GM23338 (cell line): ENCODE results near the gene TMEM147. TPM values are rescaled to one million over a fixed set of nuclear protein-coding genes. Genes with fewer than 3 reads are reported as not detected.

Source experiments
- ATAC-seq: fragments of 200-7000 bp; cut with Tn5 transposase; 3 replicates; pipeline ENCODE4 v1.9.1; 2020
- DNase-seq: peaks from one replicate; pipeline ENCODE4 v3.0.0-alpha.2; 2015; ENCODE audit warnings: low spot score
- H2AFZ ChIP-seq: fragments of 200-600 bp; sonication (generic); 2 replicates; pipeline ENCODE4 v1.8.0; 2016; ENCODE audit warnings: antibody characterized with exemption, mild to moderate bottlenecking, moderate library complexity
- H3F3A ChIP-seq: fragments of 200-600 bp; sonication (generic); replicated peaks from 2 replicates; pipeline ENCODE4 v1.8.0; 2017; ENCODE audit warnings: antibody characterized with exemption, mixed run types, low read depth
- H3K27ac ChIP-seq: fragments of 200-600 bp; sonication (generic); 2 replicates; pipeline ENCODE4 v1.6.1; 2016; ENCODE audit warnings: low read depth
- H3K27me3 ChIP-seq: fragments of 200-600 bp; sonication (generic); 2 replicates; pipeline ENCODE4 v1.8.0; 2016; ENCODE audit warnings: mild to moderate bottlenecking, mixed run types, moderate library complexity; ENCODE audit not compliant: insufficient read depth
- H3K36me3 ChIP-seq: fragments of 200-600 bp; sonication (generic); 2 replicates; pipeline ENCODE4 v1.8.0; 2016; ENCODE audit warnings: mild to moderate bottlenecking; ENCODE audit not compliant: insufficient read depth
- H3K4me1 ChIP-seq: fragments of 200-600 bp; sonication (generic); 2 replicates; pipeline ENCODE4 v1.8.0; 2016; ENCODE audit warnings: mild to moderate bottlenecking, moderate library complexity; ENCODE audit not compliant: insufficient read depth
- H3K4me2 ChIP-seq: fragments of 200-600 bp; sonication (generic); 2 replicates; pipeline ENCODE4 v1.7.1; 2017; ENCODE audit warnings: mixed run types
- H3K4me3 ChIP-seq: fragments of 200-600 bp; sonication (generic); 2 replicates; pipeline ENCODE4 v1.6.1; 2016; ENCODE audit warnings: mixed run types
- H3K79me2 ChIP-seq: fragments of 200-600 bp; sonication (generic); replicated peaks from 2 replicates; pipeline ENCODE4 v1.8.0; 2017; ENCODE audit warnings: mild to moderate bottlenecking; ENCODE audit not compliant: insufficient read depth
- H3K9me2 ChIP-seq: fragments of 200-600 bp; sonication (generic); 2 replicates; pipeline ENCODE4 v1.8.0; 2017; ENCODE audit not compliant: insufficient read depth
- H4K20me1 ChIP-seq: fragments of 200-600 bp; sonication (generic); replicated peaks from 2 replicates; pipeline ENCODE4 v1.8.0; 2017; ENCODE audit warnings: mild to moderate bottlenecking; ENCODE audit not compliant: insufficient read depth
- H3K27ac Mint-ChIP-seq: 2 replicates; pipeline ENCODE4 v1.8.0; 2020; ENCODE audit warnings: inconsistent platforms, mild to moderate bottlenecking, moderate library complexity, mixed read lengths
- H3K27me3 Mint-ChIP-seq: 3 replicates; pipeline ENCODE4 v1.8.0; 2022; ENCODE audit warnings: low read depth, mild to moderate bottlenecking, moderate library complexity, mixed read lengths, inconsistent platforms; ENCODE audit not compliant: insufficient read depth, poor library complexity
- H3K36me3 Mint-ChIP-seq: 3 replicates; pipeline ENCODE4 v1.8.0; 2021; ENCODE audit warnings: low read depth, mild to moderate bottlenecking, inconsistent platforms, moderate library complexity, mixed read lengths
- H3K4me1 Mint-ChIP-seq: 3 replicates; pipeline ENCODE4 v1.8.0; 2020; ENCODE audit warnings: mild to moderate bottlenecking, inconsistent platforms, mixed read lengths
- H3K4me3 Mint-ChIP-seq: 3 replicates; pipeline ENCODE4 v1.8.0; 2021; ENCODE audit warnings: moderate library complexity, mild to moderate bottlenecking, inconsistent platforms, mixed read lengths
- H3K9me3 Mint-ChIP-seq: 3 replicates; pipeline ENCODE4 v1.8.0; 2020; ENCODE audit warnings: moderate library complexity, mild to moderate bottlenecking, inconsistent platforms, mixed read lengths
- CREB1 ChIP-seq: fragments of 250-450 bp; sonication (Bioruptor Pico); IDR thresholded peaks from 2 replicates; pipeline ENCODE4 v1.5.0; 2020; ENCODE audit warnings: low read depth, mild to moderate bottlenecking, moderate library complexity
- EZH2 ChIP-seq: fragments of 200-600 bp; sonication (generic); IDR thresholded peaks from one replicate; pipeline ENCODE4 v1.8.0; 2017; ENCODE audit warnings: antibody characterized with exemption, mild to moderate bottlenecking, low read depth; ENCODE audit not compliant: unreplicated experiment
- JUNB ChIP-seq: IDR thresholded peaks from one replicate; pipeline ENCODE4 v1.6.1; 2016; ENCODE audit warnings: antibody characterized with exemption; ENCODE audit not compliant: unreplicated experiment
- NANOG ChIP-seq: IDR thresholded peaks from 2 replicates; pipeline ENCODE4 v1.6.1; 2016; ENCODE audit warnings: antibody characterized with exemption, borderline replicate concordance
- POLR2AphosphoS5 ChIP-seq: IDR thresholded peaks from 2 replicates; pipeline ENCODE4 v1.6.1; 2016; ENCODE audit warnings: antibody characterized with exemption, low read depth
- STAT1 ChIP-seq: IDR thresholded peaks from one replicate; pipeline ENCODE4 v1.6.1; 2016; ENCODE audit warnings: antibody characterized with exemption; ENCODE audit not compliant: unreplicated experiment
- polyA plus RNA-seq: library from polyadenylated mRNA; unstranded; fragments of >200 nt; fragmentation: Nextera tagmentation; extraction: Ambion mirVana; gene quantifications from 2 replicates; pipeline ENCODE4 v1.2.1, GENCODE V29; 2016
- total RNA-seq: library from RNA; depleted of rRNA; stranded (reverse); fragments of >200 nt; shearing (Covaris generic); gene quantifications from 2 replicates; pipeline ENCODE4 v1.2.3, GENCODE V29; 2014
- TF ChIP-seq, protein P1 (sequence below): fragments of 250-450 bp; sonication (Bioruptor Pico); IDR thresholded peaks from 2 replicates; pipeline ENCODE4 v1.5.0; 2020; ENCODE audit warnings: mild to moderate bottlenecking, moderate library complexity
- TF ChIP-seq, protein P2 (sequence below), 2 experiments: fragments of 200-600 bp in 1 of 2; sonication (generic) in 1 of 2; conservative IDR thresholded peaks; 2 replicates each; pipeline versions ENCODE4 v1.5.1 to v1.6.1; 2016 to 2017; ENCODE audit warnings: antibody characterized with exemption in 2 of 2, low read depth in 2 of 2, mild to moderate bottlenecking in 2 of 2, moderate library complexity in 1 of 2

The TMEM147 gene
- total and polyA plus RNA-seq, 2 experiments from 2014 or later = 164 to 272 TPM

DNA sequence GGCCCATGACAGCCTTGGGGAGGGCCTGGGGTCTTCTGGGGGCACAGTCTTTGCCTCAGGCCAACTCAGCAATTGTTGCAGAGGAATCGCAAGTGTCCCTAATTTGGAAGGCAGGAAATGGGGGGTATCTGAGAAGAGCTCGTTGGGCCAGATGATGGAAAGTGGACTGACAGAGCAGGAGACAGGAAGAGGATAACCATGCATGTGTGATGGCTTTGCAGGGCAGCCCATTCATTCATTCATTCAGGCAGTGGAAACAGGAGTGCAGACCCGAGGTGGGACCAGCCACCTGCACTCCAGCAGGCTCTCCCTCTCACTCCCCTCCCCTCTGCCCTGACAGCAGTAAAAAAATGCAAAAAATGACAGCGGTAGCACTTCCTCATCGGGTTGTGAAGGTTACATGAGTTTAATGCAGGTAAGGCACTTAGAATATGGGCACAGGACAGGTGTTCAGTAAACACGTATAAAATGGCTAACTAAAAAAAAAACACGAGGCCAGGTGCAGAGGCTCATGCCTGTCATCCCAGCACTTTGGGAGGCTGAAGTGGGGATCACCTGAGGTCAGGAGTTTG, 5.0 kb upstream of the TMEM147 start:
- ATAC-seq = no peak

More for the DNA sequence above, 5.0 kb upstream of the TMEM147 start:
- Histone ChIP-seq H3K27ac (no peak overlapping the region), H3K4me2 (no peak overlapping the region), H3K36me3 (peaks cover 7% of the 10 kb centered on the region; the same call in 1 of the 2 replicates), H3K27me3 (no peaks in the 10 kb centered on the region), H4K20me1 (no peaks in the 10 kb centered on the region; the same call in 1 of the 2 replicates), H3K4me3 (no peak overlapping the region), H3K4me1 (peaks cover 16% of the 10 kb centered on the region), H3K9me2 (no peaks in the 10 kb centered on the region), H2AFZ (no peak overlapping the region), H3F3A (0 out of 2 replicates have a peak, but pooled peaks cover 7% of the 10 kb centered on the region), H3K79me2 (peaks cover 13% of the 10 kb centered on the region)
- H3K27ac Mint-ChIP-seq = no peak overlapping the region
- peaks cover 32% of the 10 kb centered on the region; the same call in 2 of the 3 replicates for H3K4me1 Mint-ChIP-seq
- H3K4me3 Mint-ChIP-seq = no peak overlapping the region
- no peaks in the 10 kb centered on the region for H3K9me3 Mint-ChIP-seq
- H3K27me3 Mint-ChIP-seq = peaks cover 6% of the 10 kb centered on the region
- TF ChIP-seq CREB1 (CRISPR knock-in tag) (no peak), STAT1 (no peak), POLR2AphosphoS5 (no peak), NANOG (no peak), EZH2 (no peak), JUNB (no peak)
- TF ChIP-seq, protein P1, sequence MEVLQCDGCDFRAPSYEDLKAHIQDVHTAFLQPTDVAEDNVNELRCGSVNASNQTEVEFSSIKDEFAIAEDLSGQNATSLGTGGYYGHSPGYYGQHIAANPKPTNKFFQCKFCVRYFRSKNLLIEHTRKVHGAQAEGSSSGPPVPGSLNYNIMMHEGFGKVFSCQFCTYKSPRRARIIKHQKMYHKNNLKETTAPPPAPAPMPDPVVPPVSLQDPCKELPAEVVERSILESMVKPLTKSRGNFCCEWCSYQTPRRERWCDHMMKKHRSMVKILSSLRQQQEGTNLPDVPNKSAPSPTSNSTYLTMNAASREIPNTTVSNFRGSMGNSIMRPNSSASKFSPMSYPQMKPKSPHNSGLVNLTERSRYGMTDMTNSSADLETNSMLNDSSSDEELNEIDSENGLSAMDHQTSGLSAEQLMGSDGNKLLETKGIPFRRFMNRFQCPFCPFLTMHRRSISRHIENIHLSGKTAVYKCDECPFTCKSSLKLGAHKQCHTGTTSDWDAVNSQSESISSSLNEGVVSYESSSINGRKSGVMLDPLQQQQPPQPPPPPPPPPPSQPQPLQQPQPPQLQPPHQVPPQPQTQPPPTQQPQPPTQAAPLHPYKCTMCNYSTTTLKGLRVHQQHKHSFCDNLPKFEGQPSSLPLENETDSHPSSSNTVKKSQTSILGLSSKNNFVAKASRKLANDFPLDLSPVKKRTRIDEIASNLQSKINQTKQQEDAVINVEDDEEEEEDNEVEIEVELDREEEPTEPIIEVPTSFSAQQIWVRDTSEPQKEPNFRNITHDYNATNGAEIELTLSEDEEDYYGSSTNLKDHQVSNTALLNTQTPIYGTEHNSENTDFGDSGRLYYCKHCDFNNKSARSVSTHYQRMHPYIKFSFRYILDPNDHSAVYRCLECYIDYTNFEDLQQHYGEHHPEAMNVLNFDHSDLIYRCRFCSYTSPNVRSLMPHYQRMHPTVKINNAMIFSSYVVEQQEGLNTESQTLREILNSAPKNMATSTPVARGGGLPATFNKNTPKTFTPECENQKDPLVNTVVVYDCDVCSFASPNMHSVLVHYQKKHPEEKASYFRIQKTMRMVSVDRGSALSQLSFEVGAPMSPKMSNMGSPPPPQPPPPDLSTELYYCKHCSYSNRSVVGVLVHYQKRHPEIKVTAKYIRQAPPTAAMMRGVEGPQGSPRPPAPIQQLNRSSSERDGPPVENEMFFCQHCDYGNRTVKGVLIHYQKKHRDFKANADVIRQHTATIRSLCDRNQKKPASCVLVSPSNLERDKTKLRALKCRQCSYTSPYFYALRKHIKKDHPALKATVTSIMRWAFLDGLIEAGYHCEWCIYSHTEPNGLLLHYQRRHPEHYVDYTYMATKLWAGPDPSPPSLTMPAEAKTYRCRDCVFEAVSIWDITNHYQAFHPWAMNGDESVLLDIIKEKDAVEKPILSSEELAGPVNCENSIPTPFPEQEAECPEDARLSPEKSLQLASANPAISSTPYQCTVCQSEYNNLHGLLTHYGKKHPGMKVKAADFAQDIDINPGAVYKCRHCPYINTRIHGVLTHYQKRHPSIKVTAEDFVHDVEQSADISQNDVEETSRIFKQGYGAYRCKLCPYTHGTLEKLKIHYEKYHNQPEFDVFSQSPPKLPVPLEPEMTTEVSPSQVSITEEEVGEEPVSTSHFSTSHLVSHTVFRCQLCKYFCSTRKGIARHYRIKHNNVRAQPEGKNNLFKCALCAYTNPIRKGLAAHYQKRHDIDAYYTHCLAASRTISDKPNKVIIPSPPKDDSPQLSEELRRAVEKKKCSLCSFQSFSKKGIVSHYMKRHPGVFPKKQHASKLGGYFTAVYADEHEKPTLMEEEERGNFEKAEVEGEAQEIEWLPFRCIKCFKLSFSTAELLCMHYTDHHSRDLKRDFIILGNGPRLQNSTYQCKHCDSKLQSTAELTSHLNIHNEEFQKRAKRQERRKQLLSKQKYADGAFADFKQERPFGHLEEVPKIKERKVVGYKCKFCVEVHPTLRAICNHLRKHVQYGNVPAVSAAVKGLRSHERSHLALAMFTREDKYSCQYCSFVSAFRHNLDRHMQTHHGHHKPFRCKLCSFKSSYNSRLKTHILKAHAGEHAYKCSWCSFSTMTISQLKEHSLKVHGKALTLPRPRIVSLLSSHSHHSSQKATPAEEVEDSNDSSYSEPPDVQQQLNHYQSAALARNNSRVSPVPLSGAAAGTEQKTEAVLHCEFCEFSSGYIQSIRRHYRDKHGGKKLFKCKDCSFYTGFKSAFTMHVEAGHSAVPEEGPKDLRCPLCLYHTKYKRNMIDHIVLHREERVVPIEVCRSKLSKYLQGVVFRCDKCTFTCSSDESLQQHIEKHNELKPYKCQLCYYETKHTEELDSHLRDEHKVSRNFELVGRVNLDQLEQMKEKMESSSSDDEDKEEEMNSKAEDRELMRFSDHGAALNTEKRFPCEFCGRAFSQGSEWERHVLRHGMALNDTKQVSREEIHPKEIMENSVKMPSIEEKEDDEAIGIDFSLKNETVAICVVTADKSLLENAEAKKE (CRISPR knock-in tag) = no peak
- TF ChIP-seq, protein P2, sequence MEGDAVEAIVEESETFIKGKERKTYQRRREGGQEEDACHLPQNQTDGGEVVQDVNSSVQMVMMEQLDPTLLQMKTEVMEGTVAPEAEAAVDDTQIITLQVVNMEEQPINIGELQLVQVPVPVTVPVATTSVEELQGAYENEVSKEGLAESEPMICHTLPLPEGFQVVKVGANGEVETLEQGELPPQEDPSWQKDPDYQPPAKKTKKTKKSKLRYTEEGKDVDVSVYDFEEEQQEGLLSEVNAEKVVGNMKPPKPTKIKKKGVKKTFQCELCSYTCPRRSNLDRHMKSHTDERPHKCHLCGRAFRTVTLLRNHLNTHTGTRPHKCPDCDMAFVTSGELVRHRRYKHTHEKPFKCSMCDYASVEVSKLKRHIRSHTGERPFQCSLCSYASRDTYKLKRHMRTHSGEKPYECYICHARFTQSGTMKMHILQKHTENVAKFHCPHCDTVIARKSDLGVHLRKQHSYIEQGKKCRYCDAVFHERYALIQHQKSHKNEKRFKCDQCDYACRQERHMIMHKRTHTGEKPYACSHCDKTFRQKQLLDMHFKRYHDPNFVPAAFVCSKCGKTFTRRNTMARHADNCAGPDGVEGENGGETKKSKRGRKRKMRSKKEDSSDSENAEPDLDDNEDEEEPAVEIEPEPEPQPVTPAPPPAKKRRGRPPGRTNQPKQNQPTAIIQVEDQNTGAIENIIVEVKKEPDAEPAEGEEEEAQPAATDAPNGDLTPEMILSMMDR (conservative IDR thresholded peaks at IDR 0.05; ENCODE audit: low read depth in 2 of 2) = no peak
- no peak for DNase-seq
- H3K36me3 Mint-ChIP-seq = peaks cover 43% of the 10 kb centered on the region
